Thyroid gland (tissue), 4 donors: ENCODE data around the gene KCNMB2. TPM values are rescaled to one million over a fixed set of nuclear protein-coding genes. Genes with fewer than 3 reads are reported as not detected.

Experiments used
- DNase-seq, 2 donors: peaks; one replicate each; pipeline ENCODE4 v3.0.0-alpha.2; 2019
- H3K27ac ChIP-seq, 3 donors: fragments of 200-600 bp; sonication (generic); 1 replicate in 2 of 3; 2 replicates in 1 of 3; pipeline ENCODE4 v1.5.1; 2016 to 2019; ENCODE audit warnings: mild to moderate bottlenecking in 1 of 3, moderate library complexity in 1 of 3
- H3K27me3 ChIP-seq: fragments of 200-600 bp; sonication (generic); one replicate; pipeline ENCODE4 v1.5.1; 2019
- H3K36me3 ChIP-seq, 2 donors: fragments of 200-600 bp; sonication (generic); one replicate each; pipeline ENCODE4 v1.5.1; 2016 to 2019
- H3K4me1 ChIP-seq, 2 donors: fragments of 200-600 bp; sonication (generic); one replicate each; pipeline ENCODE4 v1.5.1; 2017 to 2019
- H3K4me3 ChIP-seq, 3 donors: fragments of 200-600 bp; sonication (generic); replicated peaks in 1 of 3; 1 replicate in 2 of 3; 2 replicates in 1 of 3; pipeline ENCODE4 v1.5.1; 2016; ENCODE audit warnings: mild to moderate bottlenecking in 1 of 3
- H3K9me3 ChIP-seq: fragments of 200-600 bp; sonication (generic); one replicate; pipeline ENCODE4 v1.5.1; 2017
- CTCF ChIP-seq, 6 experiments: fragments of 200-600 bp in 3 of 6; fragments of 450-650 bp in 3 of 6; sonication (generic) in 3 of 6; IDR thresholded peaks; one replicate each; pipeline ENCODE4 v1.5.1; 2016 to 2019; ENCODE audit warnings: antibody characterized with exemption in 6 of 6, mild to moderate bottlenecking in 2 of 6, inconsistent platforms in 1 of 6, moderate library complexity in 1 of 6
- POLR2A ChIP-seq, 2 donors: fragments of 450-650 bp; IDR thresholded peaks; one replicate each; pipeline ENCODE4 v1.6.1; 2017; ENCODE audit warnings: antibody characterized with exemption in 2 of 2, mild to moderate bottlenecking in 2 of 2, moderate library complexity in 1 of 2
- WGBS, 2 donors: methylation state at CpG; one replicate each; pipeline ENCODE4 v1.1.5; 2017; 5-methylcytosine and 5-hydroxymethylcytosine counted together
- intact Hi-C: fragments of 100-400 bp; cut with DNase I; formaldehyde crosslinking; loops from one replicate; pipeline ENCODE4 v1.15.1; 2023
- total RNA-seq, 4 donors: library from RNA; depleted of rRNA; stranded (reverse); fragments of >200 nt; gene quantifications; one replicate each; pipeline ENCODE4 v1.2.3, GENCODE V29; 2016

KCNMB2 gene
- total RNA-seq, 4 donors from 2014 or later: 0.56 to 0.92 (median 0.81) TPM; not detected in 1

GRCh38 chr3:178868681-178869080 lies 332.4 kb downstream of the KCNMB2 start:
- Histone ChIP-seq H3K27me3 (no peaks in the 10 kb centered on the region), H3K36me3 (no peaks in the 10 kb centered on the region), H3K4me1 (no peaks in the 10 kb centered on the region), H3K9me3 (no peaks in the 10 kb centered on the region), H3K4me3 (no peak overlapping the region), H3K27ac (no peak overlapping the region)
- 45 to 48% methylated on average over 2 of the region's 2 CpGs for WGBS, 2 donors
- intact Hi-C loops: no loop called here
- no peak for TF ChIP-seq CTCF (IDR thresholded peaks at IDR 0.05)
- no peak for DNase-seq

DNA sequence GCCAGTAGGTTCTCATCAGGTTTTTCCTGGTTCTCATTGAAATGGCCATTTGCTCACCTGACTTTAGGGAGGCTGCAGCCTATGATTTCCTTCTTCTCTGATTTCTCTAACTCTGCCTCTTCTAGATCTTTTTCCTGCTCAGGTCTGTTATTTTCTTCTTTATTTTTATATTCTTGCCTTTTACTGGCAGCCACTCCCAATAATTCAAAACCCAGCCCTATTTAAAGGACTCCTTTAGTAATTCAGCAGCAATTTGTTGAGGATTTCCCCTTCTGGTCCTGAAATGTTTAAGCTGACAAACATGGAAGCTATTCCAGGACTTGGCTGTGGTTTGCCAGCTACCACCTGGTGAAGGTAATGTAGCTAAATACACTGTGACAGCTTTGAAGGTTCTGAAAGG lies 333.8 kb downstream of the KCNMB2 start:
- H3K36me3 ChIP-seq: no peaks in the 10 kb centered on the region
- H3K4me3 ChIP-seq: no peak overlapping the region
- no peaks in the 10 kb centered on the region for H3K27me3 ChIP-seq
- H3K9me3 ChIP-seq: no peaks in the 10 kb centered on the region
- no peak for DNase-seq
- no peaks in the 10 kb centered on the region for H3K4me1 ChIP-seq
- TF ChIP-seq POLR2A (IDR thresholded peaks at IDR 0.05): no peak
- no peak for TF ChIP-seq CTCF (IDR thresholded peaks at IDR 0.05)
- intact Hi-C loops: no loop called here
- H3K27ac ChIP-seq: no peak overlapping the region

DNA sequence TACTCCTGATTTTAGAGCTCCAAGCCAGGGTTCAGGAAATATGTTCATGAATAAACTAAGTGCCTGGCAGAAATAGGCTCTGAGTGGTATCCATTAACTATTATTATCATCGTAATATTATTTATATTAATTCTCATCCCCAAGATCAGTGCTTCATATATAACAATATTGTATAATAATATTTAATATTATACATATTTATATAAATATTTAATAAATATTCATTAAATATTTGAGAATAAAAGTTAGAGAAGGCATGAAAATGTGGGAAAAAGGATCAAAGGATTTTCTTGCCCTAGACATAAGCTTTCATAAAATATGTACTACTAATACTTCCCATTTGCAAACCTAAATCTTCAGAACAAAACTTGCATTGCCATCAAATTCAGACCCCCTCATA lies 338.9 kb downstream of the KCNMB2 start:
- Histone ChIP-seq H3K4me1 (no peaks in the 10 kb centered on the region), H3K27ac (no peak overlapping the region), H3K36me3 (no peaks in the 10 kb centered on the region), H3K9me3 (no peaks in the 10 kb centered on the region), H3K27me3 (no peaks in the 10 kb centered on the region), H3K4me3 (no peak overlapping the region)
- DNase-seq: no peak
- WGBS, 2 donors: 81 to 95% methylated on average over 1 of the region's 1 CpG
- intact Hi-C loops: no loop called here
- no peak for TF ChIP-seq POLR2A (IDR thresholded peaks at IDR 0.05)
- no peak for TF ChIP-seq CTCF (IDR thresholded peaks at IDR 0.05)

GRCh38 chr3:178875836-178876235 lies 339.6 kb downstream of the KCNMB2 start:
- DNase-seq: no peak
- no peaks in the 10 kb centered on the region for H3K27me3 ChIP-seq
- H3K27ac ChIP-seq: no peak overlapping the region
- H3K9me3 ChIP-seq: no peaks in the 10 kb centered on the region
- no peaks in the 10 kb centered on the region for H3K36me3 ChIP-seq
- WGBS, 2 donors: 75 to 76% methylated on average over 5 of the region's 5 CpGs
- intact Hi-C loops: no loop called here
- TF ChIP-seq POLR2A (IDR thresholded peaks at IDR 0.05): no peak
- no peak for TF ChIP-seq CTCF (IDR thresholded peaks at IDR 0.05)
- no peak overlapping the region for H3K4me3 ChIP-seq
- H3K4me1 ChIP-seq: no peaks in the 10 kb centered on the region

GRCh38 chr3:178880274-178880673 lies 344.0 kb downstream of the KCNMB2 start:
- intact Hi-C loops: no loop called here
- no peak for DNase-seq
- no peak for TF ChIP-seq CTCF (IDR thresholded peaks at IDR 0.05)
- TF ChIP-seq POLR2A (IDR thresholded peaks at IDR 0.05): no peak
- 49 to 66% methylated on average over 1 of the region's 1 CpG for WGBS, 2 donors
- no peaks in the 10 kb centered on the region for H3K4me1 ChIP-seq
- H3K4me3 ChIP-seq: no peak overlapping the region
- H3K27me3 ChIP-seq: no peaks in the 10 kb centered on the region
- no peaks in the 10 kb centered on the region for H3K36me3 ChIP-seq
- H3K9me3 ChIP-seq: no peaks in the 10 kb centered on the region
- H3K27ac ChIP-seq: no peak overlapping the region
